Smooth muscle cell of the pulmonary artery (primary cell): Measurements from ENCODE around the gene EPHA2. TPM values are rescaled to one million over a fixed set of nuclear protein-coding genes. Genes with fewer than 3 reads are reported as not detected.

Source experiments
- total RNA-seq: library from RNA; depleted of rRNA; stranded (reverse); fragments of >200 nt; gene quantifications from 2 replicates; pipeline ENCODE4 v1.2.3, GENCODE V29; 2014

The EPHA2 gene
- 34.7 and 76.8 TPM in 2 replicates for total RNA-seq

GRCh38 chr1:16155537-16156410, at the start of gene EPHA2:
Gene EPHA2 (minus strand): TSS chr1:16156069. CDS start chr1:16155932, 137 bp downstream.

Other genes starting within 250 kb of the EPHA2 start
- 26.9 and 34.9 TPM in 2 replicates for gene ZBTB17, start 180.0 kb downstream of the EPHA2 start, total RNA-seq
- not detected in 2 replicates for gene SRARP, start 151.8 kb downstream of the EPHA2 start, total RNA-seq
- gene HSPB7, start 138.0 kb downstream of the EPHA2 start, total RNA-seq, result 45.2 and 102 TPM in 2 replicates
- 0.33 TPM in 1 of 2 replicates, not detected in the other for gene CLCNKA, start 134.0 kb downstream of the EPHA2 start, total RNA-seq
- 0.07 TPM in 2 replicates for gene CLCNKB, start 112.3 kb downstream of the EPHA2 start, total RNA-seq
- gene FAM131C, start 82.4 kb downstream of the EPHA2 start, total RNA-seq, result 0.69 and 0.85 TPM in 2 replicates
- 5.1 and 8.1 TPM in 2 replicates for gene ARHGEF19, start 56.6 kb upstream of the EPHA2 start, total RNA-seq
- 12.4 and 19.1 TPM in 2 replicates for gene CPLANE2, start 81.1 kb upstream of the EPHA2 start, total RNA-seq
- 17.8 and 18.1 TPM in 2 replicates for gene FBXO42, start 196.4 kb upstream of the EPHA2 start, total RNA-seq
- 47.6 and 53.4 TPM in 2 replicates for gene SZRD1, start 211.2 kb upstream of the EPHA2 start, total RNA-seq